D341Med (cell line): ENCODE results near the gene SACS.
"Not testable (repeated sequence)": the region's sequence is repeated elsewhere in the genome, so short reads cannot be mapped to it uniquely, and the experiment has no call there.

Source experiments
- DNase-seq: peaks from one replicate; pipeline ENCODE4 v3.0.0; 2012; ENCODE audit warnings: low spot score

Gene SACS

GRCh38 chr13:23357349-23357748 lies 76.2 kb downstream of the SACS start:
- no peak for DNase-seq

DNA sequence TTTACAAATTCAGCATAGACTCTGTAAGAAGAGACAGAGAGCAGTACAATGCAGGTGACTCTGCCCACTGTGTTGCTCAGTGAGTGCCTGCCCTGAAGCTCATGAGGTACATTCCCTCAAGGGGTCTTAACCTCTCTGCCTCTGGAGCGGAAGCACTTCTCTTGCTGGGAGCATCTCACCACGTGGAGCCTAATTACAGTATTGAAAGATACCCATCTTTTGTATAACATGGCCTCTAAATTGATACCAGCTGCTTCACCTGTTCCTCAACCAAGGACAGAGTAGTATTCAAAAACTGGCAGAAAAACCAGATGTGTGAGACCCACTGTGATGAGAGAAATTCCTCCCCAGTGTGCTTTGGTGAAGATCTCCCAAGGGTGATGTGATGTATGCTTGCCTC lies 77.1 kb downstream of the SACS start:
- DNase-seq = no peak

GRCh38 chr13:23354520-23354919 lies 79.0 kb downstream of the SACS start:
- no peak for DNase-seq

DNA sequence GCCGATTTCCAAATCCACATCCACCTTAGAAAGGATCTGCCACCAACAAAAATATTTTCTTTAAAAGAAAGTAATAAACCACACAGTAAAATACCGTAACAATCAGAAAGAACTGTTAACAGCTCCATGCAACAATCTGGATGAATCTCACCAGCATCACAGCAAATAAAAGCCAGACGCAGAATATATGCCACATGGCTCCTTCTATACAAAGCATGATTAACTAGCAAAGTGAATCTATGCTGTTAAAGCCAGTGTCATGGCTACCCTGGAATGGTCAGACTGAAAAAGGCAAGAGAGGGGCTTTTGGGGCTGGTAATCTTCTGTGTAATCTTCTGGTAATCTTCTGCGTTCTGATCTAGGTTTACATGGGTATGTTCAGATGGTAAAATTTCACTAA lies 81.3 kb downstream of the SACS start:
- DNase-seq = no peak

GRCh38 chr13:23350009-23350408 lies 83.5 kb downstream of the SACS start:
- no peak for DNase-seq

DNA sequence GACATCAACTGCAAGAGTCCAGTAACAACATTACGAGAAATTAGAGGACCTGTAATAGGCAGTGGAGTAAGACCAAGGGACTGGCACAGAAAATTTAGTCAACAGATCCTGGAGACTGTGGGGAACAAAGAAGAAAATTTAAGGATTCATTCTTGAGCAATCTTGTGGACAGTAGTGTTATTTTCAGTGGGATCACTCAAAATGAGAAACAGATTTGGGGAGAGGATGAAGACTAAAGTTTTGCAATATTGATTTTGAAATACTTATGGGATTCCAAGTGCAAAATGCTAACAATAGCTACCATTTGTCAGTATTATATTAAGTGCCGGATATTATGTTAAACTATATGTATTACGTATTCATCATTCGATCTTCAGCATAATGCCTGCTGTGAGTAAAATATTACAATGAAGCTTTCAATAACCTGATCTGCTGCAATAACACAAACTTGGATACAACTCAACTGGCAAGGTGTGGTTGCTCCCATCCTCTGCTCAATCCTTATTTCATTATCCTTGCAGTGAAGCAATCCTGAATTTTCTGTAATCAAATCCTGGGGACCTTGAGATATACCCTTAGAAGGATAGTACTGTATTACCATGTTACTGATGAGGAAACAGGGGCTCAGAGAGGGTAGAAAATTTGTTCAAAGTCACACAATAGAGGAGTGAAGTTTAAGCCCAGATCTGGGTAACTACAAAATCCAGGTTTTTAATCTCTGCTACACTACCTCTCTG lies 84.2 kb downstream of the SACS start:
- DNase-seq = no peak

DNA sequence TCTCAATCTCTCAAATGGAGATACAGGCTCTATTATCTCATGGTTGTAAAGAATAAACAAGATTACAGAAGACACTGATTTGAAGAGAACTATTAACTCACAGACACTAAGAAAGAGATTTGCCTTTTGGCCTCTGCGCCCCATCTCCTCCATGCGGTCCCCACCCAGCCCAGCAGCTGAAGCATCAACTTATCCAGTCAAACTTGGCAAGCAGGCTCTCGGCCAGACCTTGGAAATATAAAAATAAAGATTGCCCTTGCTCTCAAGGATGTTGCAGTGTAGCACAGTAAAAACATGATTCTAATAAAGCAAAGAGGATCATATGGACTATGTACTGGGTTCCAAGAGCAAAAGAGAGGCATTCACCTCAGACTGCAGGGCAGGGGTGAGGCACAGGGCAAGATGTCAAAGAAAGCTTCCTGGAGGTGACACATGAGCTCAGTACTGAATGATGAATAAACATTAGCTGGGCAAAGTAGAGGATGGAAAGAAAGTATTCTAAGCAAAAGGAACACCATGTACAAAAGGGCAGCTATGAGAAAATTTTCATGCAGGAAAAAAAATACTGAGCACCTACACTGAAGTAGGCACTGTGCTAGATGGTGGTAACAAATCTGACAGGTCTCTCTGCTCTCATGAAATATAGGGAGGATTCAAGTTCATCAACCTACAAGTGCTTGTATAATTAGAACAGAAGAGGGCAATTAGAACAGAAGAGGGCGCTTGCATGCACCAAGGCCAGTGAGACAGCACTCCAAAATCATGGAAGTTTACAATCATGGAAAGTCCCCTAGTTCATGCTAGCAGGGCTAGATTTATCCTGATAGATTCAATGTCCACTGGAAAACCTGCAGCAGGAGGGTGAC lies 85.0 kb downstream of the SACS start:
- DNase-seq = no peak

GRCh38 chr13:23347601-23348000 lies 85.9 kb downstream of the SACS start:
- no peak for DNase-seq

- DNase-seq = no peak
These were observed 88.4 kb downstream of the SACS start for GRCh38 chr13:23344931-23345595.

DNA sequence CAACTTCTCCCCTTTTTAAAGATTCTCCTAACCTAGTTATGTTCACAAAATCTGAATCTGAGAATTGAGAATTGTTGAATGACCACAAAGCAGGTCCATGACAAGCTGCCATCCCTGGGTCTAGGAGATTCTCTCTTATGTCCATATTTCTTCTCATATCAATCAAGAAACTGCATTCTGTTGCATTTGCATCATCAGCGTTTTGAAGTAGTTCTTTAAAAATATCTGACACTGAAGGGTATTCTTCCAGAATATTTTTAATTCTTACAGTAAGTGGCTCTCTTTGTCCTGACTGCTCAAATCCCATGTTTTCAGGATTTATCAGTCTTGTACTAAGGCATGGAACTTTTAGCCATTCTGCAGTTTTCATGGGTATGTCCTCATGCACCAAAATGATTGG lies 94.3 kb downstream of the SACS start:
- DNase-seq = no peak

GRCh38 chr13:23330356-23330755 lies 103.1 kb downstream of the SACS start:
- DNase-seq = no peak

DNA sequence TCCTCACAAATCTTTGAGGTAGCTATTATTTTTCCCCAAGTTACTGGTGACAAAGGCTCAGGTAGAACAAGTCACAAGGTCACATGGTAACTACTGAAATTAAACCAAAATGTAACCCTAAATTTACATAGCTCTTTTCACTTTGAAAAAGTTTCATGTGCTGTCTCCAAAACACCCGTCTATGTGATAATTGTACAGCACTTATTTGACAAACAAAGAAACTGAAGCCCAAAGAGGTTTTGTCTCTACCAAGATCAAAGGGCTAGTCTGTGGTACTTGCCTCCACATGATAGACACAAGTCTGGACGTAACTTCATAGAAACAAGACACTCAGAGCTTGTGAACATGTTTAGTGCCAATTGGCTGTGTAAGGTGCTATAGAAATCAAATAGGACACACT lies 108.3 kb downstream of the SACS start:
- DNase-seq = no peak

DNA sequence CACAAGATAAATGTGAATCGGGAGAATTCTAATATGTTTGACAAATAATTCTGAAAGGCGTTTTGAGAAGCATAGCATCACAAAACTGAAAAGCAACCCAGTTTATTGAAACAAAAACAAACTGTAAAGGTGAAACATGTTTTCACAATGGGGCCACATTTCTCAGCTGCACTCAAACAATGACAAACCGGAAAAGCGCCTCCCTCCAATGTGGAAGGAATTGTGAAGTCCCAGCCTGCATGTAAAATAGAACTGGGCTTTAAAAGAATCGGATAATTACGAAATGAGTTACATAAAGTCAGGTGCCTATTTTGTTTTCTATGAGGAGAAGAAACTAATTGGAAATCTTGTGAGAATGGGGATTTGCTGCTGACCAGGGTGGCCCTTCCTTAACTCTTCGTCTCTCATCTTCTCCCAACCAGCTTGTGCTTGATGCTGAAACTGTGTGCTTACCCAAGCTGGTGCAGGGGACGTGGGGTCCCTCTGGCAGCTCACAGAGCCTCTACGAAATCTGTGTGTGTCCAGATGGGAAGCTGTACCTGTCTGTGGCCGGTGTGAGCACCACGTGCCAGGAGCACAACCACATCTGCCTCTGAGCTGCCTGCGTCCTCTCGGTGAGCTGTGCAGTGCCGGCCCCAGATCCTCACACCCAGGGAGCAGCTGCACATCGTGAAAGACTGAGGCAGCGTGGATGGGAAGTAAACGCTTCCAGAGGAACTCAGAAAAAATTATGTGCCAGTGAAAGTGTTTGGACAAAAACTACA lies 109.4 kb downstream of the SACS start:
- no peak for DNase-seq

DNA sequence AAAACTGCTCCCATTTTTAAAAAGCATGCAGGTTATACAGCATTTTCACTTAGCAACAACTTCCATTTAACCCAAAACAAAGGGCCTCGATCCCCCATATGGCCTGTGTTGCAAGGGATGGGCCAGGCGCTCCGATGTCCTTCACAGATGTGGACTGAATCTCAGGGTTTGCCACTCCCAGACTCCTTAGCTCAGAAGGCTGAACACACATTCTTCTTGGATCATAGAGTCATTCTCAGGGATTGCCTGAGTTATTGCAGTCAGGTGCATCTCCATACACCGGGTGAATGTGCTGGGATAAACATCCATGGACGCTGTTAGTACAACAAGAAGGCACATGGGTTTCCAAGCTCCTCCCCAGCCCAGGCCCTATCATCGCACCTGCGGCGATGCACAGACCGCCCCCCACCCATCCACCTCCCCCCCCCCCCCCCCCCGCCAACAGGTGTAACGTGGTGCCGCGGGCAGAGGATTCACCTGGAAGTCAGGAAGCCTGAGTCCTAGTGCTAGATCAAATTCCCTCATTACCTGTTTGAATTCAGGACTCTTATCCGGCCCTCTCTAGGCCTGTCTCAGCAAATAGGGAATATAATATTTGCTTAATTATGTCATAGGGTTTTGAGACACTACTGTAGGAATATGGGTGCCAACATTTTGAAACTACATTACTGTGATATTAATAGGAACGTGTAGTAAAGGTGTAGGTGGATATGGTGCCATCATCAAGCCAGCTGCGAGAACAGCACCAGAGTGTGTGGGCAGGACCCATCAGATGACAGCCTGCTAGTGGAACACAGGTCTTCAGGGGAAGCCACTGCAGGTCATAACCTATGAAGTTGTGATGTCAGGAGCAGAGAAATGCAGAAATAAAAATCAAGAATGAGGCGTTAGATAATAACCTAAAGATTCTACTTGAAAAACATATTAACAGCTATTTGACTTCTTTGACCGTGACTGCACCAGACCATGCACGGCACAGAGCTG lies 110.9 kb downstream of the SACS start:
- no peak for DNase-seq

DNA sequence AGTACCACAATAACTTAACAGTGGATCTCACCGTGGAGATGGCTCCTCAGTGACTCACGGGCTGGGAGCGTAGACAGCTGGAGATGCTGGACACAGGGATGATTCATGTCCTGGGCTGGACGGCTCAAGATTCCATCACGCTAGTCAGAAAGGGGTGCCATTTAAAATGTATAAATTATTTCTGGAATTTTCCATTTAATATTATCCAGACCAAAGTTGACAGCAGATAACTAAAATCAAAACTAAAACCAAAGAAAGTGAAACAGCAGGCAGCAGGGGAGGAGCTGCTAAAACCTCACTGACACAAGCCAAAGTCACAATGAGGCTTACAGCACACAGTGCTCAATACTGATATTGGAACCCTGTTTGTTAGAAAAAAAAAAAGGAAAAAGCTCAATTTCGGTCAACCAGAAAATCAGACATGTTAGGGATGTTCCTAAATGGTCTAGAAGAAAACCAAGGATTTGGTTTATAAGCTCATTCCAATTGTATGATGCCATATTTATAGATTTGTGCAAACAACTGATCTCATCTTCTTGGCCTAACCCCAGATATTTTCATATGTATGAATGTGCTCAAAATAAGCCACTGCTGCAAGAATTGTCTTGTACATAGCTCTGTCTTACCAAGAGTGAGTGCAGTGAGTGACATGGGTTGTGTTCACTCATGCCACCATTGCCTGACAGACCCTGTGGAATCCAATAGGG lies 111.8 kb downstream of the SACS start:
- DNase-seq = no peak

DNA sequence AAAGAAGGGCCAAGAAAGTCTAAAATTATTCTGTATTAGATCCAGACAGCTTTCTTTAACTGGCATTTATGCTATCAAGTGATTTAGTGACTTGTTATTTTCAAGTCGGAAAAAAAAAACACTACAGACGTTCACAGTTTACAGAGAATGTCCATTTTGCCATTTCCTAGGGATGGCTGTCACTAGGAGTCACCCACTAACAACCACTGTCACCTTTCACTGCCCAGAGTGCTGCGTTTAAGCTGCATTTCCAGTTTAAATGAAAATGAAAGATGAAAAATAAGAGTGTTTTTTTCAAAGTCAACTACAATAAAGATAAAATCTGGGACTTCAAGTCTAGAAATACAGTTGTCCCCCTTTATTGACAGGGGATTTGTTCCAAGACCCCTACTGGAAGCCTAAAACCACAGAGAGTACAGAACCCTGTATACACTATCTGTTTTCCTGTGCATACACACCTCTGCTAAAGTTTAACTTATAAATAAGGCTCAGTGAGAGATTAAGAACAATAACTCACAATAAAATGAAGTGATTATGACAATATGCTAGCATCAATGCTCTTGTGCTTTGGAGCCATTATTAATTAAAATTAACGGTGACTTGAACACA lies 112.5 kb downstream of the SACS start:
- DNase-seq = no peak

- DNase-seq = no peak
These were observed 113.6 kb downstream of the SACS start for GRCh38 chr13:23319883-23320224.

GRCh38 chr13:23314837-23315236 lies 118.7 kb downstream of the SACS start:
- not testable (repeated sequence) for DNase-seq

- DNase-seq = no peak
These were observed 140.9 kb downstream of the SACS start for GRCh38 chr13:23292586-23292985.

- DNase-seq = no peak
These were observed 143.6 kb downstream of the SACS start for GRCh38 chr13:23289917-23290357.
